GM23338 (cell line): Measurements from ENCODE around the gene COPE. TPM values are rescaled to one million over a fixed set of nuclear protein-coding genes. Genes with fewer than 3 reads are reported as not detected.

Experiments
- ATAC-seq: fragments of 200-7000 bp; cut with Tn5 transposase; 3 replicates; pipeline ENCODE4 v1.9.1; 2020
- DNase-seq: peaks from one replicate; pipeline ENCODE4 v3.0.0-alpha.2; 2015; ENCODE audit warnings: low spot score
- H2AFZ ChIP-seq: fragments of 200-600 bp; sonication (generic); 2 replicates; pipeline ENCODE4 v1.8.0; 2016; ENCODE audit warnings: antibody characterized with exemption, mild to moderate bottlenecking, moderate library complexity
- H3F3A ChIP-seq: fragments of 200-600 bp; sonication (generic); replicated peaks from 2 replicates; pipeline ENCODE4 v1.8.0; 2017; ENCODE audit warnings: antibody characterized with exemption, mixed run types, low read depth
- H3K27ac ChIP-seq: fragments of 200-600 bp; sonication (generic); 2 replicates; pipeline ENCODE4 v1.6.1; 2016; ENCODE audit warnings: low read depth
- H3K27me3 ChIP-seq: fragments of 200-600 bp; sonication (generic); 2 replicates; pipeline ENCODE4 v1.8.0; 2016; ENCODE audit warnings: mild to moderate bottlenecking, mixed run types, moderate library complexity; ENCODE audit not compliant: insufficient read depth
- H3K36me3 ChIP-seq: fragments of 200-600 bp; sonication (generic); 2 replicates; pipeline ENCODE4 v1.8.0; 2016; ENCODE audit warnings: mild to moderate bottlenecking; ENCODE audit not compliant: insufficient read depth
- H3K4me1 ChIP-seq: fragments of 200-600 bp; sonication (generic); 2 replicates; pipeline ENCODE4 v1.8.0; 2016; ENCODE audit warnings: mild to moderate bottlenecking, moderate library complexity; ENCODE audit not compliant: insufficient read depth
- H3K4me2 ChIP-seq: fragments of 200-600 bp; sonication (generic); 2 replicates; pipeline ENCODE4 v1.7.1; 2017; ENCODE audit warnings: mixed run types
- H3K4me3 ChIP-seq: fragments of 200-600 bp; sonication (generic); 2 replicates; pipeline ENCODE4 v1.6.1; 2016; ENCODE audit warnings: mixed run types
- H3K79me2 ChIP-seq: fragments of 200-600 bp; sonication (generic); replicated peaks from 2 replicates; pipeline ENCODE4 v1.8.0; 2017; ENCODE audit warnings: mild to moderate bottlenecking; ENCODE audit not compliant: insufficient read depth
- H3K9me2 ChIP-seq: fragments of 200-600 bp; sonication (generic); 2 replicates; pipeline ENCODE4 v1.8.0; 2017; ENCODE audit not compliant: insufficient read depth
- H4K20me1 ChIP-seq: fragments of 200-600 bp; sonication (generic); replicated peaks from 2 replicates; pipeline ENCODE4 v1.8.0; 2017; ENCODE audit warnings: mild to moderate bottlenecking; ENCODE audit not compliant: insufficient read depth
- H3K27ac Mint-ChIP-seq: 2 replicates; pipeline ENCODE4 v1.8.0; 2020; ENCODE audit warnings: inconsistent platforms, mild to moderate bottlenecking, moderate library complexity, mixed read lengths
- H3K27me3 Mint-ChIP-seq: 3 replicates; pipeline ENCODE4 v1.8.0; 2022; ENCODE audit warnings: low read depth, mild to moderate bottlenecking, moderate library complexity, mixed read lengths, inconsistent platforms; ENCODE audit not compliant: insufficient read depth, poor library complexity
- H3K36me3 Mint-ChIP-seq: 3 replicates; pipeline ENCODE4 v1.8.0; 2021; ENCODE audit warnings: low read depth, mild to moderate bottlenecking, inconsistent platforms, moderate library complexity, mixed read lengths
- H3K4me1 Mint-ChIP-seq: 3 replicates; pipeline ENCODE4 v1.8.0; 2020; ENCODE audit warnings: mild to moderate bottlenecking, inconsistent platforms, mixed read lengths
- H3K4me3 Mint-ChIP-seq: 3 replicates; pipeline ENCODE4 v1.8.0; 2021; ENCODE audit warnings: moderate library complexity, mild to moderate bottlenecking, inconsistent platforms, mixed read lengths
- H3K9me3 Mint-ChIP-seq: 3 replicates; pipeline ENCODE4 v1.8.0; 2020; ENCODE audit warnings: moderate library complexity, mild to moderate bottlenecking, inconsistent platforms, mixed read lengths
- CTCF ChIP-seq, 2 experiments: fragments of 200-600 bp in 1 of 2; sonication (generic) in 1 of 2; conservative IDR thresholded peaks; 2 replicates each; pipeline versions ENCODE4 v1.5.1 to v1.6.1; 2016 to 2017; ENCODE audit warnings: antibody characterized with exemption in 2 of 2, low read depth in 2 of 2, mild to moderate bottlenecking in 2 of 2, moderate library complexity in 1 of 2
- ETS1 ChIP-seq: IDR thresholded peaks from 2 replicates; pipeline ENCODE4 v1.6.1; 2016; ENCODE audit warnings: antibody characterized with exemption
- EZH2 ChIP-seq: fragments of 200-600 bp; sonication (generic); IDR thresholded peaks from one replicate; pipeline ENCODE4 v1.8.0; 2017; ENCODE audit warnings: antibody characterized with exemption, mild to moderate bottlenecking, low read depth; ENCODE audit not compliant: unreplicated experiment
- JUNB ChIP-seq: IDR thresholded peaks from one replicate; pipeline ENCODE4 v1.6.1; 2016; ENCODE audit warnings: antibody characterized with exemption; ENCODE audit not compliant: unreplicated experiment
- NANOG ChIP-seq: IDR thresholded peaks from 2 replicates; pipeline ENCODE4 v1.6.1; 2016; ENCODE audit warnings: antibody characterized with exemption, borderline replicate concordance
- REST ChIP-seq: IDR thresholded peaks from one replicate; pipeline ENCODE4 v1.6.1; 2018; ENCODE audit warnings: antibody characterized with exemption; ENCODE audit not compliant: unreplicated experiment
- polyA plus RNA-seq: library from polyadenylated mRNA; unstranded; fragments of >200 nt; fragmentation: Nextera tagmentation; extraction: Ambion mirVana; gene quantifications from 2 replicates; pipeline ENCODE4 v1.2.1, GENCODE V29; 2016
- total RNA-seq: library from RNA; depleted of rRNA; stranded (reverse); fragments of >200 nt; shearing (Covaris generic); gene quantifications from 2 replicates; pipeline ENCODE4 v1.2.3, GENCODE V29; 2014

COPE gene
- total and polyA plus RNA-seq, 2 experiments from 2014 or later = 263 TPM

- TF ChIP-seq JUNB = no peak
- TF ChIP-seq NANOG = no peak
- no peak for TF ChIP-seq CTCF (conservative IDR thresholded peaks at IDR 0.05; ENCODE audit: low read depth in 2 of 2)
- no peak for TF ChIP-seq ETS1
- no peak for TF ChIP-seq REST
These were observed 40.2 kb downstream of the COPE start (continued) for GRCh38 chr19:18878858-18879578.

- no peak for TF ChIP-seq NANOG
- no peak for TF ChIP-seq EZH2
- no peak for TF ChIP-seq ETS1
- TF ChIP-seq CTCF (conservative IDR thresholded peaks at IDR 0.05; ENCODE audit: low read depth in 2 of 2) = no peak
- H3K4me2 ChIP-seq = no peak overlapping the region
- DNase-seq = no peak
- Mint-ChIP-seq H3K4me3 (no peak overlapping the region), H3K4me1 (no peaks in the 10 kb centered on the region), H3K27me3 (peaks cover 13% of the 10 kb centered on the region), H3K27ac (no peak overlapping the region), H3K9me3 (peaks cover 4% of the 10 kb centered on the region; the same call in 2 of the 3 replicates), H3K36me3 (peaks cover 63% of the 10 kb centered on the region)
- H3K79me2 ChIP-seq = no peaks in the 10 kb centered on the region
- H3F3A ChIP-seq = no peaks in the 10 kb centered on the region; the same call in 1 of the 2 replicates
- no peaks in the 10 kb centered on the region for H3K9me2 ChIP-seq
- no peak overlapping the region for H3K4me3 ChIP-seq
- 0 out of 2 replicates have a peak, but pooled peaks cover 3% of the 10 kb centered on the region for H4K20me1 ChIP-seq
- no peak for ATAC-seq
- H3K27me3 ChIP-seq = no peaks in the 10 kb centered on the region
- H3K27ac ChIP-seq = no peak overlapping the region
- no peaks in the 10 kb centered on the region for H3K4me1 ChIP-seq
- H3K36me3 ChIP-seq = no peaks in the 10 kb centered on the region
- H2AFZ ChIP-seq = no peak overlapping the region
These were observed 41.0 kb downstream of the COPE start for GRCh38 chr19:18878058-18878797.
